SK-N-SH treated with all-trans-retinoic acid at 6 μM for 48 hours (cell line): ENCODE data around the gene TSHZ1.

Experiments
- ARNTL ChIP-seq: fragments of 450-650 bp; formaldehyde crosslinking; IDR thresholded peaks from 2 replicates; pipeline ENCODE4 v1.5.0; 2020; ENCODE audit warnings: low read depth, mild to moderate bottlenecking, moderate library complexity, borderline replicate concordance
- BACH2 ChIP-seq: fragments of 250-450 bp; sonication (Bioruptor Pico); IDR thresholded peaks from 2 replicates; pipeline ENCODE4 v1.9.0; 2021; ENCODE audit warnings: mild to moderate bottlenecking, borderline replicate concordance
- CREB5 ChIP-seq: fragments of 250-450 bp; sonication (Bioruptor Pico); IDR thresholded peaks from 2 replicates; pipeline ENCODE4 v1.5.1; 2020; ENCODE audit warnings: low read depth, mild to moderate bottlenecking, moderate library complexity
- GLIS3 ChIP-seq: fragments of 250-450 bp; sonication (Bioruptor Pico); IDR thresholded peaks from 2 replicates; pipeline ENCODE4 v1.5.0; 2020; ENCODE audit warnings: mild to moderate bottlenecking, moderate library complexity
- ISL1 ChIP-seq: fragments of 250-450 bp; sonication (Bioruptor Pico); IDR thresholded peaks from 2 replicates; pipeline ENCODE4 v2.1.2; 2022; ENCODE audit warnings: mild to moderate bottlenecking, moderate library complexity
- PATZ1 ChIP-seq: fragments of 250-450 bp; sonication (Bioruptor Pico); IDR thresholded peaks from 2 replicates; pipeline ENCODE4 v1.8.0; 2020; ENCODE audit warnings: mild to moderate bottlenecking, moderate library complexity, borderline replicate concordance
- RARB ChIP-seq: fragments of 250-450 bp; sonication (Bioruptor Pico); IDR thresholded peaks from 2 replicates; pipeline ENCODE4 v1.8.0; 2021; ENCODE audit warnings: mild to moderate bottlenecking, moderate library complexity
- ZC3H10 ChIP-seq: fragments of 250-450 bp; sonication (Bioruptor Pico); IDR thresholded peaks from 2 replicates; pipeline ENCODE4 v1.5.1; 2021; ENCODE audit warnings: mild to moderate bottlenecking, moderate library complexity
- ZFP3 ChIP-seq: fragments of 250-450 bp; sonication (Bioruptor Pico); IDR thresholded peaks from 2 replicates; pipeline ENCODE4 v1.5.0; 2020; ENCODE audit warnings: mild to moderate bottlenecking, moderate library complexity
- ZFP30 ChIP-seq: fragments of 450-650 bp; formaldehyde crosslinking; IDR thresholded peaks from 2 replicates; pipeline ENCODE4 v1.5.0; 2022; ENCODE audit warnings: mild to moderate bottlenecking, moderate library complexity
- ZNF565 ChIP-seq: fragments of 450-650 bp; formaldehyde crosslinking; conservative IDR thresholded peaks from 2 replicates; pipeline ENCODE4 v1.5.0; 2020; ENCODE audit warnings: low read depth, mild to moderate bottlenecking, moderate library complexity
- ZNF8 ChIP-seq: fragments of 450-650 bp; formaldehyde crosslinking; IDR thresholded peaks from 2 replicates; pipeline ENCODE4 v1.5.0; 2020; ENCODE audit warnings: mild to moderate bottlenecking, moderate library complexity
- TF ChIP-seq, protein P1 (sequence below): fragments of 250-450 bp; sonication (Bioruptor Pico); IDR thresholded peaks from 2 replicates; pipeline ENCODE4 v1.8.0; 2021; ENCODE audit warnings: low read depth, mild to moderate bottlenecking, moderate library complexity, borderline replicate concordance

GRCh38 chr18:75275226-75275625 is 64.6 kb downstream of the TSHZ1 start:
- TF ChIP-seq CREB5 (CRISPR knock-in tag) (no peak), ZC3H10 (CRISPR knock-in tag) (no peak), ZNF8 (CRISPR knock-in tag) (no peak), ZFP3 (CRISPR knock-in tag) (no peak), ARNTL (CRISPR knock-in tag) (no peak), BACH2 (no peak), RARB (CRISPR knock-in tag) (no peak), GLIS3 (no peak), PATZ1 (CRISPR knock-in tag) (no peak), ISL1 (CRISPR knock-in tag) (no peak), ZFP30 (CRISPR knock-in tag) (no peak), ZNF565 (CRISPR knock-in tag) (no peak)
- TF ChIP-seq, protein P1, sequence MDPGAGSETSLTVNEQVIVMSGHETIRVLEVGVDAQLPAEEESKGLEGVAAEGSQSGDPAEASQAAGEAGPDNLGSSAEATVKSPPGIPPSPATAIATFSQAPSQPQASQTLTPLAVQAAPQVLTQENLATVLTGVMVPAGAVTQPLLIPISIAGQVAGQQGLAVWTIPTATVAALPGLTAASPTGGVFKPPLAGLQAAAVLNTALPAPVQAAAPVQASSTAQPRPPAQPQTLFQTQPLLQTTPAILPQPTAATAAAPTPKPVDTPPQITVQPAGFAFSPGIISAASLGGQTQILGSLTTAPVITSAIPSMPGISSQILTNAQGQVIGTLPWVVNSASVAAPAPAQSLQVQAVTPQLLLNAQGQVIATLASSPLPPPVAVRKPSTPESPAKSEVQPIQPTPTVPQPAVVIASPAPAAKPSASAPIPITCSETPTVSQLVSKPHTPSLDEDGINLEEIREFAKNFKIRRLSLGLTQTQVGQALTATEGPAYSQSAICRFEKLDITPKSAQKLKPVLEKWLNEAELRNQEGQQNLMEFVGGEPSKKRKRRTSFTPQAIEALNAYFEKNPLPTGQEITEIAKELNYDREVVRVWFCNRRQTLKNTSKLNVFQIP (CRISPR knock-in tag), result no peak
